Bone marrow (tissue), 2 donors: ENCODE results near the gene CHID1.

ENCODE experiments used
- DNase-seq, 2 donors: peaks; one replicate each; lab custom pipeline; 2025; lab: John Stamatoyannopoulos, UW

Gene CHID1

DNA sequence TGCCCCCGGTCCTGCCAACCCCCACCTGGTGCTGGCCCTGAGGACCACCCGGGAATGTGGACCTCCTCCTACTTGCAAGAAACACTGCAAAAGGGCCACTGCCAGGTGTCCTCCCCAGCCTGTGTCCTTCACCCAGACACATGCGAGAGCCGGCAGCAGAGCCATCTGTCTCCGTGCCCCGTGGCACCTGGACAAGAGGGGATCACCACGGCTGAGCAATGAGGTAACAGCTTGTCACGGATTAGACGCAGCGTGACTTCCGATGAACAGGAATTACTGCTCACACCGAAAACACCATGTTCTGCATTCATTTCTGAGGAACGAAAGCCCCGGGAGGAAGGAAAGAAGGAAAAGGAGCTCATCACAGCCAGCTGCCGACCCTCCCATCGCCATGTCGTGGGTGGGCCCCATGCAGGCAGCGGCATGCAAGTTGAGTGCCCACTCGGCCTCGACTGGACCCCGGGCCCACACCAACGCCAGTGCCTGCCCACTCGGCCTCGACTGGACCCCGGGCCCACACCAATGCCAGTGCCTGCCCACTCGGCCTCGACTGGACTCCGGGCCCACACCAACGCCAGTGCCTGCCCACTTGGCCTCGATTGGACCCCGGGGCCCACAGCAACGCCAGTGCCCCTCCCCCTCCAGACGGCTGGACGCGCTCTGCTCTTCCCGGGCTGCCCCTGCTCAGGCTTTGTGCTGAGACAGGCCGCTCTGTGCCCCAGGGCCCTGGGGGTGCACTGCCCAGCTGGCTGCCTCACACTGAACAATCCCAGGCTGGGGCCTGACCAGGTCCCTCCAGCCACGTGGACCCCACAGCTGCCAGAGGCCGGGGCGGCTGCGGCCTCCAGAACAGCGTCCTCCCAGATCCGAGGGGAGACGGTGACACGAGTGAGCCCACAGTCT lies 22.0 kb downstream of the CHID1 start:
- DNase-seq = no peak

GRCh38 chr11:887589-887988 lies 23.0 kb downstream of the CHID1 start:
- no peak for DNase-seq

DNA sequence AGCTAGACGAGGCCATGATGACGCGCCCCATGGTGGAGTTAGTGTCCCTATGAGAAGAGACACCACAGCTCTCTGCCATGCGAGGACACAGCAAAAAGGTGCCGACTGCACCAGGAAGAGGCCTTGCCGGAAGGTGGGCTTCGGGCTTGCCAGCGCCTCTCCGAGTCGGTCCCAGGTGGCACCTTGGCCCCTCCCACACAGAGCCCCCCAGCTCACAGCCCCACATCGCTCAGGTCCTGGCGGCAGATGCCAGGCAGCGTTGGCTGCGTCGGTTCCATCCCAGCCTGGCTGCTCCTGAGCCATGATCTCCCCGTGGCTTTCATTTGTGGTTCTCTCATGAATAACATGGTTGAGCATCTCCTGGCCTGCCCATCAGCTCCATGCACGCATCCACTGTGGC lies 24.0 kb downstream of the CHID1 start:
- DNase-seq = no peak

- no peak for DNase-seq
Observed at GRCh38 chr11:884578-885070, 26.0 kb downstream of the CHID1 start.

- no peak for DNase-seq
Observed at GRCh38 chr11:883527-883926, 27.1 kb downstream of the CHID1 start.

DNA sequence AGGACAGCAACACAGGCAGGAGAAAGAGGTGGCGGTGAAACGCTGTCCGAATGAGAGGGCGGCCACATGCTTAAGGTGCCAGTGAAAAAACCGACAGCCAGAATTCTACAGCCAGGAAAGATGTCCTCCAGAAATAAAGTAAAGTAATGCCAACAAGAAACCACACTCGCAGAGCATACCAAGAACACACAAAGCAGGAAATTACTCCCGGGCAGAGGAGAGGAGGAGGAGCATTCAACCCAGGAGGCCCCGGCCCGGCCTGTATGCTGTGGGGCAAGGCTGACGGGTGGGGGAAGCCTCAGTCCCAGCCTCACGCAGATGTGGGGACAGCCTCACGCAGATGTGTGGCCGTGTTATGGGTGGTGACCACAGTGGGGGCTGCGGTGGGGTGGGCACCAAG lies 28.0 kb downstream of the CHID1 start:
- no peak for DNase-seq

DNA sequence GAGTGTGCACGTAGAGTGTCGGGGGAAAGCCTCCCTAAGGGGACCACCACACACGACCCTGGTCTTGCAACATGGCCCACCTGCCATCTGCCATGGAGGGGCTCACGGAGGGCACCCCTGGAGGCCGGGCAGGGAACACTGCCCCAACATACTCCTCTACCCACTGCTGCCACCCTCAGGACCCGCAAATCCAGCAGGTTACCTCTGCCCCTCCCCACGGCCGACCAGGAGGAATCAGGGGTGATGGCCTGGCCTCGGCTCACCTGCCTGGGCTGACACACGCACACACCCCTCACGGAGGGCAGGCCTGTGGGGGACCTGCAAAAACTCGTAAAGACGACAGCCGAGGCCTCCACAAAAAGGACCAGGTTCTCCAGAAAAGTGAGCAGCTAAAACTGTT lies 30.2 kb downstream of the CHID1 start:
- DNase-seq = no peak

DNA sequence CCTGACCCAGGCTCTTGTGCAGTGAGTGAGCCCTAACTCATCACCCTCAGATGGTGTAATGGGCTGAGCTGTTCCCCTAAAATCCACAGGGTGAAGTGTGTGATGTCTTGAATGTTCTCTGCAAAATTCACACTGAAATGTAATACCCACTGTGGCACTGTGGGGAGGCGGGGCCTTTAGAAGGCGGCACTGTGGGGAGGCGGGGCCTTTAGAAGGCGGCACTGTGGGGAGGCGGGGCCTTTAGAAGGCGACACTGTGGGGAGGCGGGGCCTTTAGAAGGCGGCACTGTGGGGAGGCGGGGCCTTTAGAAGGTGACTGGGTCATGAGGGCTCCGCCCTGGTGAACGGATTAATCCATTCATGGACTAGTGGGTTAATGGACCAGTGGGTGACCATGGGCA lies 33.0 kb downstream of the CHID1 start:
- DNase-seq = no peak

GRCh38 chr11:876545-876944 lies 34.1 kb downstream of the CHID1 start:
- DNase-seq = no peak

GRCh38 chr11:875769-876301 lies 34.8 kb downstream of the CHID1 start:
- DNase-seq = no peak

GRCh38 chr11:875203-875602 lies 35.4 kb downstream of the CHID1 start:
- DNase-seq = no peak

DNA sequence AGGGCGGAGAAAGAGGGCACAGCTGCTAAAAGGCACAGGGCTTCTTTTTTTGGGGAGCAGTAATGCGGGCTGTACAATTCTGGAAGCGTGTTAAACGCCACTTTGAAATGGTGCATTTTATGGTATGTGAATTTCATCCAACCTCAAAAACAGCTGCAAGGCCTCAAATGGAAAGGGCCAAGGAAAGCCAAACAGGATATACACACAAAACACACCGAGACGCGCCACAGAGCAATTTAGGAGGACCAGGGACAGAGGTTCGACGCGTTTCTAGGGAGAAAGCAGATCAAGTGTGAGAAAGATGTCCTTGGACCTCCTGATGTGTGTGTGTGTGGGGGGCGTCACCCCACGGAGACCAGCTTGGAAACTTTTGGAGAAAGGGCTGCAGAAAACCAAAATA lies 36.9 kb downstream of the CHID1 start:
- DNase-seq = no peak

GRCh38 chr11:872799-873198 lies 37.8 kb downstream of the CHID1 start:
- no peak for DNase-seq

- no peak for DNase-seq
Observed at GRCh38 chr11:871472-871871, 39.1 kb downstream of the CHID1 start.

- DNase-seq = no peak
Observed at GRCh38 chr11:870418-870817, 40.2 kb downstream of the CHID1 start.

- DNase-seq = no peak
Observed at GRCh38 chr11:870127-870413, 40.5 kb downstream of the CHID1 start.

- DNase-seq = no peak
Observed at GRCh38 chr11:869399-870126, 41.0 kb downstream of the CHID1 start.

GRCh38 chr11:868802-869201 lies 41.8 kb downstream of the CHID1 start:
- DNase-seq = no peak

DNA sequence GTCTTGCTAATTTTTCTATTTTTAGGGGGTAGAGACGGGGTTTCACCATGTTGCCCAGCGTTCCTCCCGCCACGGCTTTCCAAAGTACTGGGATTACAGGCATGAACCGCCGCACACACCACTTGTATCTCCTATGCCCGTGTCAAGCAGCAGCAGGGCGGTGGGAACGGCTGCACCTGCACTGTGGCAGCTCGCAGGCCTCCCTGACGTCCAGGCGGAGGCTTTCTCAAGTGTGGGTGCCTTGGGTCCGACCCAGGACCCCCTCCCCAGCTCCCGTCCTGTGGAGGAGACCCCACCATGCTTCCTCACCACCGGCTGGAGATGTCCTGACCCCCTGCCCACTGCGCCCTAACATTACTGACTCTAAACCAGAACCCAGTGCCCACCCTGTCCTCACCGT lies 42.2 kb downstream of the CHID1 start:
- DNase-seq = no peak

- no peak for DNase-seq
Observed at GRCh38 chr11:867856-868358, 42.7 kb downstream of the CHID1 start.

- DNase-seq = no peak
Observed at GRCh38 chr11:866481-866880, 44.1 kb downstream of the CHID1 start.

DNA sequence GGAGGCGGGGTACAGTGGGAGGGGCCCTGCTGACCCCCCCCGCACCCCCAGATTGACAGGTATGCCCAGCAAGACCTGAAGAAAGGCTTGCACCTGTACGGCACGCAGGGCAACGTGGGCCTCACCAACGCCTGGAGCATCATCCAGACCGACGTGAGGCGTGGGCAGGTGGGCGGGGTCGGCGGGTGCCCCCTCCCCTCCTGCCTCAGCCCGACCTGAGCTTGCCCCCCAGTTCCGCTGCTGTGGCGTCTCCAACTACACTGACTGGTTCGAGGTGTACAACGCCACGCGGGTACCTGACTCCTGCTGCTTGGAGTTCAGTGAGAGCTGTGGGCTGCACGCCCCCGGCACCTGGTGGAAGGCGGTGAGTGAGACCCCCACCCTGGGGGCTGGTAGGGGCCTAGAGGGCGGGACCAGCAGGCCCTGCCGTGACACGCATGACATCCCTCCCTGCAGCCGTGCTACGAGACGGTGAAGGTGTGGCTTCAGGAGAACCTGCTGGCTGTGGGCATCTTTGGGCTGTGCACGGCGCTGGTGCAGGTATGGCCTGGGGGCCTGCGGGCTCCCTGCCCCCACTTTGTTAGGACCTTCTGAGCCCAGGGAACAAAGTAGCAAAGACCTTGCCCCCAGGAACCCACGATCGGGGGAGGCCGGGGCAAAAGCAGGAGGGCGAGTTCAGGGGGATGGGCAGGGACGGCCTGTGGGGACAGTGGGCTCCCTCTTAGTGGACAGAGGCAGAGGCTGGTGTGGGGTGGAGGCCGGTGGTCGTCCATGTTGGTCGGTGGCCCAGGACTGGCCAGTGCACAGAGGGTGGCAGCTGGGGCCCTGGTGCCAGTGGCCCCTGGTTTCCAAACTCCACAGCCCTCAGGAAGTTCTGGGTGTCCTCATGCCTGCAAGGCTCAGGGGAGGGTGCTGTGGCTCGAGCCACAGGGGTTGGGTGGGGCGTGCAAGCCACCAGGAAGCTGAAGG lies 44.9 kb downstream of the CHID1 start:
- DNase-seq = no peak
